DMS 273 (cell line): ENCODE measurements around the gene SLC38A4.

Source experiments
- DNase-seq: peaks from one replicate; lab custom pipeline; 2025; ENCODE audit not compliant: unreplicated experiment; lab: John Stamatoyannopoulos, UW

Gene SLC38A4

DNA sequence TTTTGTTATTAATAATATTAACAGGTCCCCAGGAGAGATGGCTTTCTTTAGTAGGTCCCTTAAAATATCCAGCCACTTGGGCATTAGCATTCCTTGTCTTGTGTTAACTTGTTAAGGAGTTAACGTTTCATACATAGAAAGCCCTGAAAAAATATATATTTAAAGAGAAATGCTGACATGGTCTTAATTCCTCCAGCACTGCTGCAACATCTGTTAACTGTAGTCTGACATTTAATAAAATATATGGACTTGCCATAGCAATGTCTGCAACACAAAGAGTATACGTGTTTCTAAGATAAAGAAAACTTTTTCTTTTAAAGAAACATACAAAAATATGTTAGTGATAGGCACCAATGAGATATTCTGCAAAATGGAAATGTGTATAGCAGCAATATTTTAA lies 10.0 kb downstream of the SLC38A4 start:
- no peak for DNase-seq

DNA sequence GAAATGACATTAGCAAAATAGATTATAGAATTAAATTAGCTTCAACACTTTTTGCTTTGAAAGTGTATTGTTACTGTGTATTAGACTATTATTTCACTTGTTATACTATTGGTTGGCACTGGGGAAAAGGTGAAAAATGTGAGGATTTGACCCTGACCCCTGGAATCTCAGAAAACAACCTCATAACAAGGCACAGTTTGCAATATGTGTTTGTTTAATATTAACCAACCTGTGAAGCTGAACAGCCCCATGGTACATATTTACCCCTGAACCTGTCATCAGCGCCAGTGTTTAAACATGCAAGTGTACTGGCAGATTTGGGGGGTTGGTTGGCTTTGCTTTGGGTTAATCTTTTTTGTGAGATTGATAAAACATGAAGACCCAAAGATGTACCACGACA lies 11.7 kb downstream of the SLC38A4 start:
- no peak for DNase-seq

DNA sequence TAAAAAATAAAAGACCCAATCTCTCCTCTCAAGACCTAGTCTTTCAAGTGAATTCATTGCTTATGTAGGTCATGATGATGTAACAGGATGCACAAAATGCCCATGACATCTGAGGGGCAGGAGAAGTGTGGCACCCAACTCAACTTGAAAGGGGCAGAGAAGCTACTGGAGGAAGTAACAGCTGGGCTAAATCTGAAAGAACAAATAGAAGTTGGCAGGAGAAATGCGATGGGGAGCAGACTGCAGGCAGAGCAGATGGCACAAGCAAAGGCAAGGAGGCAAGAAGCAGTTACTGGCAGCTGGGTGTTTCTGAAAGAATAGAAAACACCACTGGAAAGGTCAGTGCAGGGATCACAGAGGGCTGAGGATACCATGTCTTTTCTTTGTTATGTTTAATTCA lies 14.6 kb downstream of the SLC38A4 start:
- peak; percentile 88 for DNase-seq

DNA sequence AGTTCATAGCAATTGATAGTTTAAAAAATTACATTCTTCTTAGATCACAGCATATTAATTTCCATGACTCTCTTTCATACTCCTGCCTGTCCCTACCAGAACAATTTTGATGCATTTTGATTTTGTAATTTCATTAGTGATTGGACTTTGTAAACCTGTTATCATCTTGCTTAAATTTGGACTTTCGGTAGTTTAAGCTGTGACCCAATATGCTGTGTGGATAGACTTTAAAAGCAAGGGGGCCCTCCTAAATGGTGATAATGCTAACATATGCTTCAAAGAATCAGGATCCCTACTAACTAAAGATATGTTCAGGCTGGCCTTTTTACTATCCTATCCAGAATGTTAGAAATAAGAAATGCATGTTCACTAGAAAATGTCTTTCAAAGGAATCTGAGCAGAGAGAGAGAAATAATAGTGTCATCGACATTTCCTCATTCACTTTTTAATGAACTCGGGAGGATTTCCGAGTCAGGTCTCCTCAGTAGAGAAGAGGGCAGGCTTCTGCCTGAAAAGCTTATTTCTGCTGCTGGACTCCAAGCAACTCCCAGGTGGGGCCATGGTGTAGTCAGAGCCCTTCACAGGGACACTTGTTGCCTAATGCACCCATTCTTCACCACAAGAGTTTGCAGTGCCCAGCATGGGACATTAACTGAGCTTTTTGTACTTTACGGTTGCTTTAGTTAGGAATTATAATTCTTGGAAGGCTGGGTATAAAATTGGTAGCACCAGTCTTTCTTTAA lies 16.7 kb downstream of the SLC38A4 start:
- peak; percentile 10 for DNase-seq

GRCh38 chr12:46808317-46808716 lies 17.5 kb downstream of the SLC38A4 start:
- no peak for DNase-seq

DNA sequence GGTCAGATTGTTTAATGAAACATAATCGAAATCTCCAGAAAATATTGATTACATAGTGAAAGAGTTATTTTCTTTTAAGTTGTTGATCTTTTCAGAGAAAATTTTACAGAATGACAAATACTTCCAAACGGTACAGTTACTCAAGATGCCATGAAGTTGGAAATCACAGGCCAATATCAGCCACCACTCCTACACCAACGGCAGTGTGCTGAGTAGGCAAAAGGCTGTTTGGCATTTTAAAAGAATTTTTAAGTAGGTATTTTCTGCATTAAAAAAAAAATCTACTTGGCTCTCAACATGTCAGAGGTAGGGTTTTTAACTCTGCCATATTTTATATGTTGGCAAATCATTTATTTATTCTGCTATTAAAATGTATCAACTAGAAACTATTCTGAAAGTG lies 21.7 kb downstream of the SLC38A4 start:
- DNase-seq: no peak

- peak; percentile 2 for DNase-seq
Measured at GRCh38 chr12:46803517-46803916, 22.3 kb downstream of the SLC38A4 start.

- no peak for DNase-seq
Measured at GRCh38 chr12:46801293-46801692, 24.5 kb downstream of the SLC38A4 start.

GRCh38 chr12:46800160-46800559 lies 25.6 kb downstream of the SLC38A4 start:
- DNase-seq: no peak

DNA sequence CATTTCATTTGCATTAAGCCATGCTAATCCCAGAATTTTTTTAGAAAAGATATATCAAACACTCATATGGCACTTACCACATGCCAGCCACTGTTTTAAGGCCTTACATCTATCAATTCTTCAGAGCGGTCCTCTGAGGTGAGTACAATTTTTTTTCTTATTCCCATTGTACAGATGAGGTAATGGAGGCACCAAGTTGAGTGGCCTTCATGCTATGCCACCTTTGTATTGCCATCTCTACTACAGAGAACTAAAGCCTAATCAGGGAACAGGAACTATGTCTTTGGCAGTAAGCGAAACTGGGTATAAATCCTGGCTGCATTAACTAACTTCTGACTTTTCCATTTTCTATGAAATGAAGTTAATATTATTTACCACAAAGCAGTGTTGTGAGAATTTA lies 27.1 kb downstream of the SLC38A4 start:
- no peak for DNase-seq

GRCh38 chr12:46798056-46798455 lies 27.7 kb downstream of the SLC38A4 start:
- no peak for DNase-seq

DNA sequence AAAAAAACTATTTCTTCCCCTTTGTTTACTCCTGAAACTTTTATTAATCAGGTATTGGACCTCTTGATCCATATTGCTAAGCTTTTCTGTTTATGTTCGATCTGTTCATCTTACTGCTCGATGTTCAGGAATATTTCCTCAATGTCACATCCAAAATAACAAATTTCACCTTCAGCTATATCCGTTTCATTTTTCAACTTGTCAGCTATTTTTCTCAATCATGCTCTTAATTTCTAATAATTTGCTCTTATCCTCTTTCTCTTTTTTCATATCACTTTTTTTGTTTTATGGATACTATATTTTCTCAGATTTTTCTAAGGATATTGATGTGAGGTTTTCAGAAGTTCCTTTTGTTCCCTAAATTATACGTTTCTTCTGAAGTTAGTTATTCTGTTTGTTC lies 29.8 kb downstream of the SLC38A4 start:
- no peak for DNase-seq

DNA sequence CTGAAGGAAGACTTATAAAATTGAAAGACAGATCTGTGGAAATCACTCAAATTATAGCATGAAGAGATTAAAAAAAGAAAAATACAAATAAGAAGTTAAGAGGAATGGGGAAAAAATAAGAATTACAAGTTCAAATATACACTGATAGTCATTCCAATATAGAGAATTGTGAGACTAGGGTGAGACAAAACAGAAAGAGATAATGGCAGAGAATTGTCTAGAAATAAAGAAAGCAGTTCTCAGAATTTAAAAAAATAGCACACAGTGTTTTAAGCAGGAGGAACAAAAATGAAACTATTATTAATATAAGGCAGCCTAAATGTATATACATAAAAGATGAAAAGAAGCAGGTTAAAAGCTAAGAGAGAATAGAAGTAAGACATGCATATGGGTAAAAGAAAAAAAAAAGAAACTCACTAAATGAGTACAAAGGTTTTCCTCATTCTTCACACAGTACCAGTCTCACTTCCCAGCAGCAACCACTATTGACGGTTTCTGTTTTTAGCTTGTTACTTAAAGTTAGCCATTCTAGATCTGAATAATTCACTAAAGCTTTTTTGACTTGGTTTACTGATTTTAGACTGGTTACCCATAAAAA lies 31.1 kb downstream of the SLC38A4 start:
- no peak for DNase-seq

DNA sequence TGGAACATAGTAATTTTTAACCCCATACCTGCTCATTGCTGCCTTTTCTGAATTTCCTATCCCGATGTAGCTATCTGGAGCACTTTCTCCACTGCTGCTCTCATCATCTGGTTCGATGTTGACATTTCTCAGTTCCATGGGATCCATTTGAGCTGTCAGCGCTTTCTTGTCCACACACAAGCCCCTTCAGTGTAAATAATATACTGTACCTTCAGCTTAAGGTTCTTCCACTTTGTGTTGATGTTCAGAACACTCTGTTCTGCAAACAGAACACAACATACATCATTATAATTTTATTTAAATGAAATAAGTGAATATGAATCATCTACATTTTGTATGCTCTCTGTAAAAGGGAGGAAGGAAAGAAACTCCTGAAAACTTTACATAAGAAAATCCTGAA lies 32.9 kb downstream of the SLC38A4 start:
- no peak for DNase-seq

DNA sequence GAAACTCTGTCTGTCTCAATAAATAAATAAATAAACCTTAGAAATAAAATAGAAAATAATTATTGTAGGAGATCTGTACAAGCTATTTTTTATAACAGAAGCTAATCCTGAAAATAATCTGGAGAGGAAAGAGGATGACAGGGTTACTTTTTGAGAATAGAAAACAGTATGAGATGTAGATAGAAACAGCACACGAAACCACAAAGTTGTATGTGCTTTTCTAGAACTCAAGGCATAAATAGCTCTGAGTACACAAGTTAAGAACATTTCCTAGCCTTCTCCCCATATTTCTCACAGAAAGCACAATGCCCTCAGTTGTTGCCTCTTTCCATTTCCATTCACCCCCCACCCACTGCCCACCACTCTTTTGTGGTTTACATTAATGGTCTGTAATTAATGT lies 35.7 kb downstream of the SLC38A4 start:
- DNase-seq: no peak

- peak; percentile 29 for DNase-seq
Measured at GRCh38 chr12:46788072-46788887, 37.5 kb downstream of the SLC38A4 start.

GRCh38 chr12:46787496-46788055 lies 38.2 kb downstream of the SLC38A4 start:
- DNase-seq: no peak

GRCh38 chr12:46786774-46787173 lies 39.0 kb downstream of the SLC38A4 start:
- DNase-seq: no peak

- DNase-seq: no peak
Measured at GRCh38 chr12:46785382-46785781, 40.4 kb downstream of the SLC38A4 start.

- no peak for DNase-seq
Measured at GRCh38 chr12:46783871-46784270, 41.9 kb downstream of the SLC38A4 start.

- no peak for DNase-seq
Measured at GRCh38 chr12:46779879-46780278, 45.9 kb downstream of the SLC38A4 start.

DNA sequence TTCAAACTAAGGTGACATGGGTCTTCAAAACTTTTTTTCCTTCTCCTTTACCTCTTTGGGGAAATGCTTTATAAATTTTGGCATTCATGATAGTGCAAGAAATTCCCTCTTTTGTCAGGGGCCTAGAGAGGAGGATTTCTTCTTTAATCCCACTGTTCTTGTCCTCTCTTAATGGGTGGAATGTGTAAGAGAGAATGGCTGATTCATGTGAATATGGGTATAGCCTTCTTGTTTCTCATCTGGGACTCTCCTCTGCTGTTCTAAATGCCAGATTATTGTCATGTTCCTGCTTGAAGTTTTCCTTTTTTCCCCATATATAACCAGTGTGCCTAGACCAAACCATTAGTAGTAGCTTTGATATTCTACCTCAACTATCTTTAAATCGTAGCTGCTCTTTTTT lies 46.7 kb downstream of the SLC38A4 start:
- no peak for DNase-seq
